Activated CD4-positive, alpha-beta T cell treated with anti-CD3 and anti-CD28 coated beads for 36 hours (primary cell): ENCODE results near the gene UBE2H. TPM values are rescaled to one million over a fixed set of nuclear protein-coding genes. Genes with fewer than 3 reads are reported as not detected.
"Not testable (repeated sequence)": the region's sequence is repeated elsewhere in the genome, so short reads cannot be mapped to it uniquely, and the experiment has no call there.

ENCODE experiments used
- ATAC-seq: fragments of 200-7000 bp; cut with Tn5 transposase; one replicate; pipeline ENCODE4 v1.10.0; 2021; ENCODE audit warnings: mild to moderate bottlenecking, moderate library complexity
- CTCF ChIA-PET: fragments of 350-600 bp; sonication (Branson Sonifier 250); formaldehyde crosslinking; loops from one replicate; lab custom pipeline; 2021; ENCODE audit warnings: antibody characterized with exemption; lab: Charles Lee
- POLR2A ChIA-PET: fragments of 350-600 bp; sonication (Branson Sonifier 250); formaldehyde crosslinking; loops from one replicate; lab custom pipeline; 2021; ENCODE audit warnings: antibody characterized with exemption, inconsistent platforms; lab: Charles Lee
- DNase-seq: peaks from one replicate; pipeline ENCODE4 v3.0.0-alpha.2; 2020
- H3K27ac Mint-ChIP-seq: one replicate; pipeline ENCODE4 v1.8.0; 2021; ENCODE audit warnings: mixed read lengths
- H3K27me3 Mint-ChIP-seq: one replicate; pipeline ENCODE4 v1.8.0; 2021; ENCODE audit warnings: mixed read lengths
- H3K36me3 Mint-ChIP-seq: one replicate; pipeline ENCODE4 v1.8.0; 2021; ENCODE audit warnings: low read depth, mixed read lengths
- H3K4me1 Mint-ChIP-seq: one replicate; pipeline ENCODE4 v1.8.0; 2021; ENCODE audit warnings: mixed read lengths
- H3K4me3 Mint-ChIP-seq: one replicate; pipeline ENCODE4 v1.8.0; 2021; ENCODE audit warnings: mild to moderate bottlenecking, moderate library complexity, mixed read lengths
- H3K9me3 Mint-ChIP-seq: one replicate; pipeline ENCODE4 v1.8.0; 2021; ENCODE audit warnings: low read depth, mixed read lengths
- intact Hi-C, 2 experiments: fragments of 100-400 bp; cut with DNase I in 1 of 2; cut with micrococcal nuclease in 1 of 2; formaldehyde crosslinking; loops; one replicate each; pipeline versions ENCODE4 v1.14.2 to v1.15.1; 2022 to 2024; cut with DNase I, micrococcal nuclease
- total RNA-seq, 2 experiments: library from RNA; stranded (reverse); gene quantifications; one replicate each; pipeline ENCODE4 v1.2.3, GENCODE V29; 2021

Gene UBE2H
- total RNA-seq, 2 experiments from 2014 or later: 25.6 to 40.7 TPM

- no peaks in the 10 kb centered on the region for H3K36me3 Mint-ChIP-seq
- no peaks in the 10 kb centered on the region for H3K9me3 Mint-ChIP-seq
- H3K27ac Mint-ChIP-seq: peak overlapping the region; percentile 47
- H3K27me3 Mint-ChIP-seq: no peaks in the 10 kb centered on the region
- peak overlapping the region; percentile 27 for H3K4me3 Mint-ChIP-seq
- H3K4me1 Mint-ChIP-seq: peaks cover 13% of the 10 kb centered on the region
- ATAC-seq: peak; percentile 45
- POLR2A ChIA-PET: interaction anchor here (0.6 to 1.0 kb wide), 2 partner anchors 121 to 154 kb away, joined by 3 read pairs; no protein-coding TSS in a partner anchor
- DNase-seq: peak; percentile 79
- intact Hi-C loops: loop anchor here (1.0 to 10.0 kb wide), 5 partner anchors 165 to 465 kb away; partner anchors contain the start of gene NRF1 (in 1 of the 2)
- CTCF ChIA-PET: interaction anchor here (0.6 to 4.2 kb wide), 40 partner anchors 8 to 611 kb away, joined by 3 to 42 read pairs (median 4); partner anchors contain the start of genes NRF1 and STRIP2
Measured at GRCh38 chr7:129829737-129830631, 122.8 kb downstream of the UBE2H start.

GRCh38 chr7:129828989-129829736 is 123.6 kb downstream of the UBE2H start:
- intact Hi-C loops: loop anchor here in 1 of 2 experiments (2.0 to 10.0 kb wide), 3 partner anchors 164 to 464 kb away; partner anchors contain the start of gene NRF1
- no peaks in the 10 kb centered on the region for H3K36me3 Mint-ChIP-seq
- H3K27ac Mint-ChIP-seq: peak overlapping the region; percentile 47
- H3K4me3 Mint-ChIP-seq: peak overlapping the region; percentile 27
- peak; percentile 60 for ATAC-seq
- H3K27me3 Mint-ChIP-seq: no peaks in the 10 kb centered on the region
- no peaks in the 10 kb centered on the region for H3K9me3 Mint-ChIP-seq
- POLR2A ChIA-PET: interaction anchor here (1.0 kb wide), 1 partner anchor 122 kb away, joined by 3 read pairs; no protein-coding TSS in a partner anchor
- CTCF ChIA-PET: interaction anchor here (0.6 to 4.2 kb wide), 33 partner anchors 8 to 610 kb away, joined by 3 to 42 read pairs (median 4); partner anchors contain the start of gene NRF1
- peaks cover 17% of the 10 kb centered on the region for H3K4me1 Mint-ChIP-seq
- DNase-seq: peak; percentile 69

GRCh38 chr7:129828078-129828762 is 124.5 kb downstream of the UBE2H start:
- Mint-ChIP-seq H3K36me3 (no peaks in the 10 kb centered on the region), H3K27me3 (no peaks in the 10 kb centered on the region), H3K9me3 (no peaks in the 10 kb centered on the region), H3K4me1 (peaks cover 17% of the 10 kb centered on the region), H3K4me3 (no peak overlapping the region), H3K27ac (no peak overlapping the region)
- intact Hi-C loops: loop anchor here in 1 of 2 experiments (2.0 to 10.0 kb wide), 3 partner anchors 163 to 463 kb away; partner anchors contain the start of gene NRF1
- POLR2A ChIA-PET: interaction anchor here (0.6 kb wide), 1 partner anchor 456 kb away, joined by 5 read pairs; no protein-coding TSS in a partner anchor
- ATAC-seq (no peak), DNase-seq (no peak)
- CTCF ChIA-PET: interaction anchor here (0.6 to 4.2 kb wide), 13 partner anchors 10 to 609 kb away, joined by 3 to 42 read pairs (median 6); no protein-coding TSS in a partner anchor

GRCh38 chr7:129827467-129827990 is 125.2 kb downstream of the UBE2H start:
- intact Hi-C loops: loop anchor here in 1 of 2 experiments (5.0 to 10.0 kb wide), 2 partner anchors 215 to 463 kb away; partner anchors contain the start of gene NRF1
- Mint-ChIP-seq H3K27ac (no peak overlapping the region), H3K4me1 (peaks cover 17% of the 10 kb centered on the region), H3K36me3 (no peaks in the 10 kb centered on the region), H3K4me3 (no peak overlapping the region), H3K9me3 (no peaks in the 10 kb centered on the region), H3K27me3 (no peaks in the 10 kb centered on the region)
- ATAC-seq: no peak
- DNase-seq: no peak
- ChIA-PET POLR2A (interaction anchor here (0.6 kb wide), 1 partner anchor 455 kb away, joined by 5 read pairs; no protein-coding TSS in a partner anchor), CTCF (interaction anchor here (0.6 to 3.2 kb wide), 4 partner anchors 14 to 274 kb away, joined by 3 to 26 read pairs (median 4); no protein-coding TSS in a partner anchor)

- H3K36me3 Mint-ChIP-seq, H3K4me3 Mint-ChIP-seq, H3K27ac Mint-ChIP-seq, ATAC-seq, POLR2A ChIA-PET, DNase-seq, H3K9me3 Mint-ChIP-seq, H3K27me3 Mint-ChIP-seq: not testable (repeated sequence)
- H3K4me1 Mint-ChIP-seq: peaks cover 17% of the 10 kb centered on the region
- intact Hi-C loops: loop anchor here in 1 of 2 experiments (5.0 to 10.0 kb wide), 2 partner anchors 215 to 462 kb away; partner anchors contain the start of gene NRF1
- CTCF ChIA-PET: interaction anchor here (0.9 to 3.2 kb wide), 6 partner anchors 14 to 459 kb away, joined by 3 to 26 read pairs (median 4); partner anchors contain the start of gene STRIP2
Measured at GRCh38 chr7:129826895-129827294, 125.9 kb downstream of the UBE2H start.

GRCh38 chr7:129825209-129825970 is 127.4 kb downstream of the UBE2H start:
- H3K4me1 Mint-ChIP-seq: peaks cover 17% of the 10 kb centered on the region
- no peaks in the 10 kb centered on the region for H3K9me3 Mint-ChIP-seq
- H3K36me3 Mint-ChIP-seq: no peaks in the 10 kb centered on the region
- ATAC-seq (peak; percentile 75), DNase-seq (peak; percentile 95)
- peak overlapping the region; percentile 55 for H3K27ac Mint-ChIP-seq
- H3K4me3 Mint-ChIP-seq: peak overlapping the region; percentile 86
- intact Hi-C loops: loop anchor here (1.0 to 10.0 kb wide), 15 partner anchors 45 to 601 kb away; partner anchors contain the start of genes NRF1 (in 2 of the 2), AHCYL2 (in 1 of the 2), SMKR1 (in 1 of the 2) and STRIP2 (in 1 of the 2)
- H3K27me3 Mint-ChIP-seq: no peaks in the 10 kb centered on the region
- ChIA-PET POLR2A (interaction anchor here (0.7 kb wide), 1 partner anchor 56 kb away, joined by 3 read pairs; no protein-coding TSS in a partner anchor), CTCF (interaction anchor here (0.6 to 3.2 kb wide), 33 partner anchors 9 to 1481 kb away, joined by 3 to 26 read pairs (median 4); no protein-coding TSS in a partner anchor)

- intact Hi-C loops: loop anchor here (1.0 to 10.0 kb wide), 15 partner anchors 44 to 600 kb away; partner anchors contain the start of genes NRF1 (in 2 of the 2), AHCYL2 (in 1 of the 2), SMKR1 (in 1 of the 2) and STRIP2 (in 1 of the 2)
- H3K27me3 Mint-ChIP-seq: no peaks in the 10 kb centered on the region
- no peaks in the 10 kb centered on the region for H3K36me3 Mint-ChIP-seq
- H3K9me3 Mint-ChIP-seq: no peaks in the 10 kb centered on the region
- H3K27ac Mint-ChIP-seq: peak overlapping the region; percentile 43
- H3K4me3 Mint-ChIP-seq: peak overlapping the region; percentile 86
- DNase-seq: peak; percentile 59
- peaks cover 10% of the 10 kb centered on the region for H3K4me1 Mint-ChIP-seq
- peak; percentile 47 for ATAC-seq
- ChIA-PET CTCF (interaction anchor here (0.6 to 3.2 kb wide), 33 partner anchors 9 to 1480 kb away, joined by 3 to 26 read pairs (median 4); no protein-coding TSS in a partner anchor), POLR2A (interaction anchor here (0.6 to 0.7 kb wide), 2 partner anchors 55 to 1124 kb away, joined by 3 read pairs; no protein-coding TSS in a partner anchor)
Measured at GRCh38 chr7:129824291-129825208, 128.2 kb downstream of the UBE2H start.

GRCh38 chr7:129823143-129823542 is 129.6 kb downstream of the UBE2H start:
- DNase-seq, H3K4me3 Mint-ChIP-seq, H3K27ac Mint-ChIP-seq, H3K4me1 Mint-ChIP-seq, H3K36me3 Mint-ChIP-seq, H3K27me3 Mint-ChIP-seq, ATAC-seq, POLR2A ChIA-PET, H3K9me3 Mint-ChIP-seq: not testable (repeated sequence)
- intact Hi-C loops: loop anchor here in 1 of 2 experiments (10.0 kb wide), 1 partner anchor 458 kb away; no protein-coding TSS in a partner anchor
- CTCF ChIA-PET: interaction anchor here (0.6 to 1.4 kb wide), 4 partner anchors 42 to 456 kb away, joined by 3 read pairs; no protein-coding TSS in a partner anchor
